SKM-1 treated with dmso at 0.1 percent for 144 hours (cell line): ENCODE data around the gene KLHDC9.

Source experiments
- DNase-seq: peaks from one replicate; lab custom pipeline; 2025; ENCODE audit not compliant: unreplicated experiment; lab: John Stamatoyannopoulos, UW

KLHDC9 gene

GRCh38 chr1:161076410-161076809 is 21.8 kb upstream of the KLHDC9 start:
- no peak for DNase-seq

GRCh38 chr1:161077426-161077825 is 20.7 kb upstream of the KLHDC9 start:
- no peak for DNase-seq

- DNase-seq = no peak
These were observed 18.6 kb upstream of the KLHDC9 start for GRCh38 chr1:161079436-161080110.

GRCh38 chr1:161080441-161081405 is 17.4 kb upstream of the KLHDC9 start:
- no peak for DNase-seq

GRCh38 chr1:161081519-161081918 is 16.6 kb upstream of the KLHDC9 start:
- no peak for DNase-seq

GRCh38 chr1:161082483-161082882 is 15.7 kb upstream of the KLHDC9 start:
- no peak for DNase-seq

GRCh38 chr1:161082996-161083747 is 15.0 kb upstream of the KLHDC9 start:
- peak; percentile 93 for DNase-seq

GRCh38 chr1:161083748-161084596 is 14.2 kb upstream of the KLHDC9 start:
- DNase-seq = peak; percentile 51

GRCh38 chr1:161084597-161084988 is 13.6 kb upstream of the KLHDC9 start:
- DNase-seq = no peak

- no peak for DNase-seq
These were observed 13.0 kb upstream of the KLHDC9 start for GRCh38 chr1:161085165-161085564.

GRCh38 chr1:161086457-161086856 is 11.7 kb upstream of the KLHDC9 start:
- no peak for DNase-seq

GRCh38 chr1:161088587-161089110 is 9.5 kb upstream of the KLHDC9 start:
- DNase-seq = no peak

GRCh38 chr1:161089251-161089924 is 8.8 kb upstream of the KLHDC9 start, which contains the start of gene NECTIN4:
Gene NECTIN4, minus strand, starts transcription at chr1:161089558. Its CDS starts 262 bp downstream, at chr1:161089296.
- DNase-seq = no peak

- DNase-seq = no peak
These were observed 8.2 kb upstream of the KLHDC9 start for GRCh38 chr1:161089938-161090337.

- no peak for DNase-seq
These were observed 7.5 kb upstream of the KLHDC9 start for GRCh38 chr1:161090617-161091016.

- DNase-seq = no peak
These were observed 7.1 kb upstream of the KLHDC9 start for GRCh38 chr1:161091093-161091492.

- DNase-seq = no peak
These were observed 6.2 kb upstream of the KLHDC9 start for GRCh38 chr1:161091796-161092507.

- no peak for DNase-seq
These were observed 5.5 kb upstream of the KLHDC9 start for GRCh38 chr1:161092621-161093028.

GRCh38 chr1:161094481-161094880 is 3.7 kb upstream of the KLHDC9 start:
- no peak for DNase-seq
